GM23338 (cell line): Measurements from ENCODE around the gene RHBDD2. TPM values are rescaled to one million over a fixed set of nuclear protein-coding genes. Genes with fewer than 3 reads are reported as not detected.

Experiments used
- ATAC-seq: fragments of 200-7000 bp; cut with Tn5 transposase; 3 replicates; pipeline ENCODE4 v1.9.1; 2020
- DNase-seq: peaks from one replicate; pipeline ENCODE4 v3.0.0-alpha.2; 2015; ENCODE audit warnings: low spot score
- H2AFZ ChIP-seq: fragments of 200-600 bp; sonication (generic); 2 replicates; pipeline ENCODE4 v1.8.0; 2016; ENCODE audit warnings: antibody characterized with exemption, mild to moderate bottlenecking, moderate library complexity
- H3F3A ChIP-seq: fragments of 200-600 bp; sonication (generic); replicated peaks from 2 replicates; pipeline ENCODE4 v1.8.0; 2017; ENCODE audit warnings: antibody characterized with exemption, mixed run types, low read depth
- H3K27ac ChIP-seq: fragments of 200-600 bp; sonication (generic); 2 replicates; pipeline ENCODE4 v1.6.1; 2016; ENCODE audit warnings: low read depth
- H3K27me3 ChIP-seq: fragments of 200-600 bp; sonication (generic); 2 replicates; pipeline ENCODE4 v1.8.0; 2016; ENCODE audit warnings: mild to moderate bottlenecking, mixed run types, moderate library complexity; ENCODE audit not compliant: insufficient read depth
- H3K36me3 ChIP-seq: fragments of 200-600 bp; sonication (generic); 2 replicates; pipeline ENCODE4 v1.8.0; 2016; ENCODE audit warnings: mild to moderate bottlenecking; ENCODE audit not compliant: insufficient read depth
- H3K4me1 ChIP-seq: fragments of 200-600 bp; sonication (generic); 2 replicates; pipeline ENCODE4 v1.8.0; 2016; ENCODE audit warnings: mild to moderate bottlenecking, moderate library complexity; ENCODE audit not compliant: insufficient read depth
- H3K4me2 ChIP-seq: fragments of 200-600 bp; sonication (generic); 2 replicates; pipeline ENCODE4 v1.7.1; 2017; ENCODE audit warnings: mixed run types
- H3K4me3 ChIP-seq: fragments of 200-600 bp; sonication (generic); 2 replicates; pipeline ENCODE4 v1.6.1; 2016; ENCODE audit warnings: mixed run types
- H3K79me2 ChIP-seq: fragments of 200-600 bp; sonication (generic); replicated peaks from 2 replicates; pipeline ENCODE4 v1.8.0; 2017; ENCODE audit warnings: mild to moderate bottlenecking; ENCODE audit not compliant: insufficient read depth
- H3K9me2 ChIP-seq: fragments of 200-600 bp; sonication (generic); 2 replicates; pipeline ENCODE4 v1.8.0; 2017; ENCODE audit not compliant: insufficient read depth
- H4K20me1 ChIP-seq: fragments of 200-600 bp; sonication (generic); replicated peaks from 2 replicates; pipeline ENCODE4 v1.8.0; 2017; ENCODE audit warnings: mild to moderate bottlenecking; ENCODE audit not compliant: insufficient read depth
- H3K27ac Mint-ChIP-seq: 2 replicates; pipeline ENCODE4 v1.8.0; 2020; ENCODE audit warnings: inconsistent platforms, mild to moderate bottlenecking, moderate library complexity, mixed read lengths
- H3K27me3 Mint-ChIP-seq: 3 replicates; pipeline ENCODE4 v1.8.0; 2022; ENCODE audit warnings: low read depth, mild to moderate bottlenecking, moderate library complexity, mixed read lengths, inconsistent platforms; ENCODE audit not compliant: insufficient read depth, poor library complexity
- H3K36me3 Mint-ChIP-seq: 3 replicates; pipeline ENCODE4 v1.8.0; 2021; ENCODE audit warnings: low read depth, mild to moderate bottlenecking, inconsistent platforms, moderate library complexity, mixed read lengths
- H3K4me1 Mint-ChIP-seq: 3 replicates; pipeline ENCODE4 v1.8.0; 2020; ENCODE audit warnings: mild to moderate bottlenecking, inconsistent platforms, mixed read lengths
- H3K4me3 Mint-ChIP-seq: 3 replicates; pipeline ENCODE4 v1.8.0; 2021; ENCODE audit warnings: moderate library complexity, mild to moderate bottlenecking, inconsistent platforms, mixed read lengths
- H3K9me3 Mint-ChIP-seq: 3 replicates; pipeline ENCODE4 v1.8.0; 2020; ENCODE audit warnings: moderate library complexity, mild to moderate bottlenecking, inconsistent platforms, mixed read lengths
- CREB1 ChIP-seq: fragments of 250-450 bp; sonication (Bioruptor Pico); IDR thresholded peaks from 2 replicates; pipeline ENCODE4 v1.5.0; 2020; ENCODE audit warnings: low read depth, mild to moderate bottlenecking, moderate library complexity
- EZH2 ChIP-seq: fragments of 200-600 bp; sonication (generic); IDR thresholded peaks from one replicate; pipeline ENCODE4 v1.8.0; 2017; ENCODE audit warnings: antibody characterized with exemption, mild to moderate bottlenecking, low read depth; ENCODE audit not compliant: unreplicated experiment
- NANOG ChIP-seq: IDR thresholded peaks from 2 replicates; pipeline ENCODE4 v1.6.1; 2016; ENCODE audit warnings: antibody characterized with exemption, borderline replicate concordance
- STAT1 ChIP-seq: IDR thresholded peaks from one replicate; pipeline ENCODE4 v1.6.1; 2016; ENCODE audit warnings: antibody characterized with exemption; ENCODE audit not compliant: unreplicated experiment
- ZNF114 ChIP-seq: fragments of 250-450 bp; sonication (Bioruptor Pico); IDR thresholded peaks from 2 replicates; pipeline ENCODE4 v1.5.0; 2020; ENCODE audit warnings: mild to moderate bottlenecking, moderate library complexity
- ZNF331 ChIP-seq: fragments of 250-450 bp; sonication (Bioruptor Pico); IDR thresholded peaks from 2 replicates; pipeline ENCODE4 v1.5.0; 2020; ENCODE audit warnings: low read depth, mild to moderate bottlenecking, moderate library complexity
- polyA plus RNA-seq: library from polyadenylated mRNA; unstranded; fragments of >200 nt; fragmentation: Nextera tagmentation; extraction: Ambion mirVana; gene quantifications from 2 replicates; pipeline ENCODE4 v1.2.1, GENCODE V29; 2016
- total RNA-seq: library from RNA; depleted of rRNA; stranded (reverse); fragments of >200 nt; shearing (Covaris generic); gene quantifications from 2 replicates; pipeline ENCODE4 v1.2.3, GENCODE V29; 2014
- TF ChIP-seq, protein P1 (sequence below): fragments of 250-450 bp; sonication (Bioruptor Pico); IDR thresholded peaks from 2 replicates; pipeline ENCODE4 v1.5.0; 2020; ENCODE audit warnings: mild to moderate bottlenecking, moderate library complexity
- TF ChIP-seq, protein P2 (sequence below): IDR thresholded peaks from 2 replicates; pipeline ENCODE4 v1.6.1; 2016; ENCODE audit warnings: antibody characterized with exemption
- TF ChIP-seq, protein P3 (sequence below), 2 experiments: fragments of 200-600 bp in 1 of 2; sonication (generic) in 1 of 2; conservative IDR thresholded peaks; 2 replicates each; pipeline versions ENCODE4 v1.5.1 to v1.6.1; 2016 to 2017; ENCODE audit warnings: antibody characterized with exemption in 2 of 2, low read depth in 2 of 2, mild to moderate bottlenecking in 2 of 2, moderate library complexity in 1 of 2
- TF ChIP-seq, protein P4 (sequence below): IDR thresholded peaks from one replicate; pipeline ENCODE4 v1.6.1; 2018; ENCODE audit warnings: antibody characterized with exemption; ENCODE audit not compliant: unreplicated experiment

Gene RHBDD2
- total and polyA plus RNA-seq, 2 experiments from 2014 or later = 23.1 to 25.7 TPM

DNA sequence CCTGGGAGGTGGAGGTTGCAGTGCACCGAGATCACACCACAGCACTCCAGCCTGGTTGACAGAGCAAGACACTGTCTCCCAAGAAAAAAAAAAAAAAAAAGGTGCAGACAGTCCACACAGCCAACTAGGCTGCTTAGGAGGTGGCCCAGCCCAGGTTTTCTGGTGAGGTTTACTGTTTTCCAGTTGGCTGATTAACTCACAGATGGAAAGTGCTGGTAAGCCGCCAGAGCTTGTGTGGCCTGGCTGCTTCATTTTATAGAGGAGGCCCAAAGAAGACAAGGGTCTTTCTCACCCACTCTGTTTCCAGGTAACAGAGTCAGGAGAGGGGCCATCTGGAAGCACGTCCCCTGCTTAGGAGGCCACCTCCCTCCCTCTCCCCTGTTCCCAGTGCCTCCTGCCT is 6.2 kb downstream of the RHBDD2 start (continued):
- TF ChIP-seq, protein P1, sequence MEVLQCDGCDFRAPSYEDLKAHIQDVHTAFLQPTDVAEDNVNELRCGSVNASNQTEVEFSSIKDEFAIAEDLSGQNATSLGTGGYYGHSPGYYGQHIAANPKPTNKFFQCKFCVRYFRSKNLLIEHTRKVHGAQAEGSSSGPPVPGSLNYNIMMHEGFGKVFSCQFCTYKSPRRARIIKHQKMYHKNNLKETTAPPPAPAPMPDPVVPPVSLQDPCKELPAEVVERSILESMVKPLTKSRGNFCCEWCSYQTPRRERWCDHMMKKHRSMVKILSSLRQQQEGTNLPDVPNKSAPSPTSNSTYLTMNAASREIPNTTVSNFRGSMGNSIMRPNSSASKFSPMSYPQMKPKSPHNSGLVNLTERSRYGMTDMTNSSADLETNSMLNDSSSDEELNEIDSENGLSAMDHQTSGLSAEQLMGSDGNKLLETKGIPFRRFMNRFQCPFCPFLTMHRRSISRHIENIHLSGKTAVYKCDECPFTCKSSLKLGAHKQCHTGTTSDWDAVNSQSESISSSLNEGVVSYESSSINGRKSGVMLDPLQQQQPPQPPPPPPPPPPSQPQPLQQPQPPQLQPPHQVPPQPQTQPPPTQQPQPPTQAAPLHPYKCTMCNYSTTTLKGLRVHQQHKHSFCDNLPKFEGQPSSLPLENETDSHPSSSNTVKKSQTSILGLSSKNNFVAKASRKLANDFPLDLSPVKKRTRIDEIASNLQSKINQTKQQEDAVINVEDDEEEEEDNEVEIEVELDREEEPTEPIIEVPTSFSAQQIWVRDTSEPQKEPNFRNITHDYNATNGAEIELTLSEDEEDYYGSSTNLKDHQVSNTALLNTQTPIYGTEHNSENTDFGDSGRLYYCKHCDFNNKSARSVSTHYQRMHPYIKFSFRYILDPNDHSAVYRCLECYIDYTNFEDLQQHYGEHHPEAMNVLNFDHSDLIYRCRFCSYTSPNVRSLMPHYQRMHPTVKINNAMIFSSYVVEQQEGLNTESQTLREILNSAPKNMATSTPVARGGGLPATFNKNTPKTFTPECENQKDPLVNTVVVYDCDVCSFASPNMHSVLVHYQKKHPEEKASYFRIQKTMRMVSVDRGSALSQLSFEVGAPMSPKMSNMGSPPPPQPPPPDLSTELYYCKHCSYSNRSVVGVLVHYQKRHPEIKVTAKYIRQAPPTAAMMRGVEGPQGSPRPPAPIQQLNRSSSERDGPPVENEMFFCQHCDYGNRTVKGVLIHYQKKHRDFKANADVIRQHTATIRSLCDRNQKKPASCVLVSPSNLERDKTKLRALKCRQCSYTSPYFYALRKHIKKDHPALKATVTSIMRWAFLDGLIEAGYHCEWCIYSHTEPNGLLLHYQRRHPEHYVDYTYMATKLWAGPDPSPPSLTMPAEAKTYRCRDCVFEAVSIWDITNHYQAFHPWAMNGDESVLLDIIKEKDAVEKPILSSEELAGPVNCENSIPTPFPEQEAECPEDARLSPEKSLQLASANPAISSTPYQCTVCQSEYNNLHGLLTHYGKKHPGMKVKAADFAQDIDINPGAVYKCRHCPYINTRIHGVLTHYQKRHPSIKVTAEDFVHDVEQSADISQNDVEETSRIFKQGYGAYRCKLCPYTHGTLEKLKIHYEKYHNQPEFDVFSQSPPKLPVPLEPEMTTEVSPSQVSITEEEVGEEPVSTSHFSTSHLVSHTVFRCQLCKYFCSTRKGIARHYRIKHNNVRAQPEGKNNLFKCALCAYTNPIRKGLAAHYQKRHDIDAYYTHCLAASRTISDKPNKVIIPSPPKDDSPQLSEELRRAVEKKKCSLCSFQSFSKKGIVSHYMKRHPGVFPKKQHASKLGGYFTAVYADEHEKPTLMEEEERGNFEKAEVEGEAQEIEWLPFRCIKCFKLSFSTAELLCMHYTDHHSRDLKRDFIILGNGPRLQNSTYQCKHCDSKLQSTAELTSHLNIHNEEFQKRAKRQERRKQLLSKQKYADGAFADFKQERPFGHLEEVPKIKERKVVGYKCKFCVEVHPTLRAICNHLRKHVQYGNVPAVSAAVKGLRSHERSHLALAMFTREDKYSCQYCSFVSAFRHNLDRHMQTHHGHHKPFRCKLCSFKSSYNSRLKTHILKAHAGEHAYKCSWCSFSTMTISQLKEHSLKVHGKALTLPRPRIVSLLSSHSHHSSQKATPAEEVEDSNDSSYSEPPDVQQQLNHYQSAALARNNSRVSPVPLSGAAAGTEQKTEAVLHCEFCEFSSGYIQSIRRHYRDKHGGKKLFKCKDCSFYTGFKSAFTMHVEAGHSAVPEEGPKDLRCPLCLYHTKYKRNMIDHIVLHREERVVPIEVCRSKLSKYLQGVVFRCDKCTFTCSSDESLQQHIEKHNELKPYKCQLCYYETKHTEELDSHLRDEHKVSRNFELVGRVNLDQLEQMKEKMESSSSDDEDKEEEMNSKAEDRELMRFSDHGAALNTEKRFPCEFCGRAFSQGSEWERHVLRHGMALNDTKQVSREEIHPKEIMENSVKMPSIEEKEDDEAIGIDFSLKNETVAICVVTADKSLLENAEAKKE = no peak
- TF ChIP-seq, protein P2, sequence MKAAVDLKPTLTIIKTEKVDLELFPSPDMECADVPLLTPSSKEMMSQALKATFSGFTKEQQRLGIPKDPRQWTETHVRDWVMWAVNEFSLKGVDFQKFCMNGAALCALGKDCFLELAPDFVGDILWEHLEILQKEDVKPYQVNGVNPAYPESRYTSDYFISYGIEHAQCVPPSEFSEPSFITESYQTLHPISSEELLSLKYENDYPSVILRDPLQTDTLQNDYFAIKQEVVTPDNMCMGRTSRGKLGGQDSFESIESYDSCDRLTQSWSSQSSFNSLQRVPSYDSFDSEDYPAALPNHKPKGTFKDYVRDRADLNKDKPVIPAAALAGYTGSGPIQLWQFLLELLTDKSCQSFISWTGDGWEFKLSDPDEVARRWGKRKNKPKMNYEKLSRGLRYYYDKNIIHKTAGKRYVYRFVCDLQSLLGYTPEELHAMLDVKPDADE = no peak
- no peak for TF ChIP-seq NANOG

DNA sequence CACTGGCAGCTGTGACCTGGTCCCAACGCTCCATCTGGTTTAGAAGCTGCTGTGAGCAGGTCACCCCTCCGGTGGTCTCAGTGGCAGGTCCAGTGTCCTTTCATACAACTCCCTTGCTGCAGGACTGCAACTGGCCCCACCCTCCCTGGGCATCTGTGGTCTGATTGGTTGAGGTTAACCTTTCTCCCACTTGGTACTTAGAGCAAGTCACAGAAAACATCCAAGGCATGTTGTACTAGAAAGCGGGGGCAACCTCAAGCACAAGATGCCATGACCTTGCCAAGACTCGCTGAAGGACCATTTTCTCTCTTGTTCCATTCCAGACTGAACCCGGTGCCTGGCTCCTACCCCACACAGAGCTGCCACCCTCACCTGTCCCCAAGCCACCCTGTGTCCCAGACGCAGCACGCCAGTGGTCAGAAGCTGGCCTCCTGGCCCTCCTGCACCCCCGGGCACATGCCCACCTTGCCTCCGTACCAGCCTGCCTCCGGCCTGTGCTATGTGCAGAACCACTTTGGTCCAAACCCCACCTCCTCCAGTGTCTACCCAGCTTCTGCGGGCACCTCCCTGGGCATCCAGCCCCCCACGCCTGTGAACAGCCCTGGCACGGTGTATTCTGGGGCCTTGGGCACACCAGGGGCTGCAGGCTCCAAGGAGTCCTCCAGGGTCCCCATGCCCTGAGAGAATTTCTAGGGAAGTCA is 9.0 kb downstream of the RHBDD2 start:
- Mint-ChIP-seq H3K27me3 (peaks cover 16% of the 10 kb centered on the region), H3K27ac (no peak overlapping the region), H3K4me1 (peaks cover 2% of the 10 kb centered on the region; the same call in 1 of the 3 replicates), H3K9me3 (peaks cover 2% of the 10 kb centered on the region; the same call in 1 of the 3 replicates), H3K36me3 (peaks cover 55% of the 10 kb centered on the region), H3K4me3 (no peak overlapping the region)
- Histone ChIP-seq H3K79me2 (peaks cover 2% of the 10 kb centered on the region; the same call in 1 of the 2 replicates), H3K4me3 (no peak overlapping the region), H2AFZ (no peak overlapping the region), H3K27me3 (no peaks in the 10 kb centered on the region), H3K9me2 (no peaks in the 10 kb centered on the region), H4K20me1 (no peaks in the 10 kb centered on the region; the same call in 1 of the 2 replicates), H3K27ac (no peak overlapping the region), H3K4me2 (no peak overlapping the region), H3K36me3 (peaks cover 23% of the 10 kb centered on the region), H3K4me1 (no peaks in the 10 kb centered on the region), H3F3A (no peaks in the 10 kb centered on the region)
- no peak for DNase-seq
- ATAC-seq = no peak
- TF ChIP-seq EZH2 (no peak), NANOG (no peak), STAT1 (no peak), CREB1 (CRISPR knock-in tag) (no peak), ZNF114 (CRISPR knock-in tag) (no peak), ZNF331 (no peak)
- TF ChIP-seq, protein P3, sequence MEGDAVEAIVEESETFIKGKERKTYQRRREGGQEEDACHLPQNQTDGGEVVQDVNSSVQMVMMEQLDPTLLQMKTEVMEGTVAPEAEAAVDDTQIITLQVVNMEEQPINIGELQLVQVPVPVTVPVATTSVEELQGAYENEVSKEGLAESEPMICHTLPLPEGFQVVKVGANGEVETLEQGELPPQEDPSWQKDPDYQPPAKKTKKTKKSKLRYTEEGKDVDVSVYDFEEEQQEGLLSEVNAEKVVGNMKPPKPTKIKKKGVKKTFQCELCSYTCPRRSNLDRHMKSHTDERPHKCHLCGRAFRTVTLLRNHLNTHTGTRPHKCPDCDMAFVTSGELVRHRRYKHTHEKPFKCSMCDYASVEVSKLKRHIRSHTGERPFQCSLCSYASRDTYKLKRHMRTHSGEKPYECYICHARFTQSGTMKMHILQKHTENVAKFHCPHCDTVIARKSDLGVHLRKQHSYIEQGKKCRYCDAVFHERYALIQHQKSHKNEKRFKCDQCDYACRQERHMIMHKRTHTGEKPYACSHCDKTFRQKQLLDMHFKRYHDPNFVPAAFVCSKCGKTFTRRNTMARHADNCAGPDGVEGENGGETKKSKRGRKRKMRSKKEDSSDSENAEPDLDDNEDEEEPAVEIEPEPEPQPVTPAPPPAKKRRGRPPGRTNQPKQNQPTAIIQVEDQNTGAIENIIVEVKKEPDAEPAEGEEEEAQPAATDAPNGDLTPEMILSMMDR (conservative IDR thresholded peaks at IDR 0.05; ENCODE audit: low read depth in 2 of 2) = no peak
- TF ChIP-seq, protein P4, sequence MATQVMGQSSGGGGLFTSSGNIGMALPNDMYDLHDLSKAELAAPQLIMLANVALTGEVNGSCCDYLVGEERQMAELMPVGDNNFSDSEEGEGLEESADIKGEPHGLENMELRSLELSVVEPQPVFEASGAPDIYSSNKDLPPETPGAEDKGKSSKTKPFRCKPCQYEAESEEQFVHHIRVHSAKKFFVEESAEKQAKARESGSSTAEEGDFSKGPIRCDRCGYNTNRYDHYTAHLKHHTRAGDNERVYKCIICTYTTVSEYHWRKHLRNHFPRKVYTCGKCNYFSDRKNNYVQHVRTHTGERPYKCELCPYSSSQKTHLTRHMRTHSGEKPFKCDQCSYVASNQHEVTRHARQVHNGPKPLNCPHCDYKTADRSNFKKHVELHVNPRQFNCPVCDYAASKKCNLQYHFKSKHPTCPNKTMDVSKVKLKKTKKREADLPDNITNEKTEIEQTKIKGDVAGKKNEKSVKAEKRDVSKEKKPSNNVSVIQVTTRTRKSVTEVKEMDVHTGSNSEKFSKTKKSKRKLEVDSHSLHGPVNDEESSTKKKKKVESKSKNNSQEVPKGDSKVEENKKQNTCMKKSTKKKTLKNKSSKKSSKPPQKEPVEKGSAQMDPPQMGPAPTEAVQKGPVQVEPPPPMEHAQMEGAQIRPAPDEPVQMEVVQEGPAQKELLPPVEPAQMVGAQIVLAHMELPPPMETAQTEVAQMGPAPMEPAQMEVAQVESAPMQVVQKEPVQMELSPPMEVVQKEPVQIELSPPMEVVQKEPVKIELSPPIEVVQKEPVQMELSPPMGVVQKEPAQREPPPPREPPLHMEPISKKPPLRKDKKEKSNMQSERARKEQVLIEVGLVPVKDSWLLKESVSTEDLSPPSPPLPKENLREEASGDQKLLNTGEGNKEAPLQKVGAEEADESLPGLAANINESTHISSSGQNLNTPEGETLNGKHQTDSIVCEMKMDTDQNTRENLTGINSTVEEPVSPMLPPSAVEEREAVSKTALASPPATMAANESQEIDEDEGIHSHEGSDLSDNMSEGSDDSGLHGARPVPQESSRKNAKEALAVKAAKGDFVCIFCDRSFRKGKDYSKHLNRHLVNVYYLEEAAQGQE = no peak
- TF ChIP-seq, protein P2 = no peak
